Measurements from ENCODE around the gene HAGH. TPM values are rescaled to one million over a fixed set of nuclear protein-coding genes. Genes with fewer than 3 reads are reported as not detected.

The HAGH gene
- polyA plus RNA-seq, 1 donor (not counting 4 experiments of a cell fraction or from before 2014, with no cell fraction given), result 17.7 TPM

DNA sequence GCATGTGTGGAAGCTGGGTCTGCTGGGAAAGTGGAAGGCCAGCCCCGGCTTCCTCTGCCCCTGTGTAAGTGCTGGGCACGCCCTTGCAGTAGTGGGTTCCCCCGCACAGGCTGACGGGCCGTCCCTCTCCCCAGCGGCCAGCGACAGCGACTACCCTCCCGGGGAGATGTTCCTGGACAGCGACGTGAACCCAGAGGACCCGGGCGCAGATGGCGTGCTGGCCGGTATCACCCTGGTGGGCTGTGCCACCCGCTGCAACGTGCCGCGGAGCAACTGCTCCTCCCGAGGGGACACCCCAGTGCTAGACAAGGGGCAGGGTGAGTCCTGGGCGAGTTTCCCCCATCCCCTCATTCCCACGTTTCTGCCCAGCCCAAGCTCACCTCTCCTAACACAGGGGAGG, 60.8 kb downstream of the HAGH start:
- H3K4me1 ChIP-seq (ENCODE audit: control insufficient read depth, extremely low read depth, insufficient read depth, low read length), result peaks cover 9% of the 10 kb centered on the region
- H3K27me3 ChIP-seq (ENCODE audit: control insufficient read depth, extremely low read depth, insufficient read depth, low read length), result no peaks in the 10 kb centered on the region
- no peaks in the 10 kb centered on the region for H3K9me1 ChIP-seq (ENCODE audit: control insufficient read depth, extremely low read depth, insufficient read depth, low read length)
- H3K36me3 ChIP-seq (ENCODE audit: control insufficient read depth in 2 of 2, extremely low read depth in 1 of 2, insufficient read depth in 2 of 2, low read length in 2 of 2), result peaks cover 13 to 29% of the 10 kb centered on the region in 2 experiments
- no peak for DNase-seq (ENCODE audit: low read depth, low spot score)
- no peak overlapping the region for H3K9ac ChIP-seq (ENCODE audit: control insufficient read depth, extremely low read depth, insufficient read depth, low read length)
- no peak overlapping the region for H3K27ac ChIP-seq (ENCODE audit: control insufficient read depth, insufficient read depth, low read length)
- TF ChIP-seq, protein P1, sequence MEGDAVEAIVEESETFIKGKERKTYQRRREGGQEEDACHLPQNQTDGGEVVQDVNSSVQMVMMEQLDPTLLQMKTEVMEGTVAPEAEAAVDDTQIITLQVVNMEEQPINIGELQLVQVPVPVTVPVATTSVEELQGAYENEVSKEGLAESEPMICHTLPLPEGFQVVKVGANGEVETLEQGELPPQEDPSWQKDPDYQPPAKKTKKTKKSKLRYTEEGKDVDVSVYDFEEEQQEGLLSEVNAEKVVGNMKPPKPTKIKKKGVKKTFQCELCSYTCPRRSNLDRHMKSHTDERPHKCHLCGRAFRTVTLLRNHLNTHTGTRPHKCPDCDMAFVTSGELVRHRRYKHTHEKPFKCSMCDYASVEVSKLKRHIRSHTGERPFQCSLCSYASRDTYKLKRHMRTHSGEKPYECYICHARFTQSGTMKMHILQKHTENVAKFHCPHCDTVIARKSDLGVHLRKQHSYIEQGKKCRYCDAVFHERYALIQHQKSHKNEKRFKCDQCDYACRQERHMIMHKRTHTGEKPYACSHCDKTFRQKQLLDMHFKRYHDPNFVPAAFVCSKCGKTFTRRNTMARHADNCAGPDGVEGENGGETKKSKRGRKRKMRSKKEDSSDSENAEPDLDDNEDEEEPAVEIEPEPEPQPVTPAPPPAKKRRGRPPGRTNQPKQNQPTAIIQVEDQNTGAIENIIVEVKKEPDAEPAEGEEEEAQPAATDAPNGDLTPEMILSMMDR (optimal IDR thresholded peaks at IDR 0.05 in 1 of 3, IDR thresholded peaks at IDR 0.05 in 1 of 3, conservative IDR thresholded peaks at IDR 0.05 in 1 of 3; ENCODE audit: extremely low read depth in 1 of 3, insufficient read depth in 2 of 3, low read length in 3 of 3), result no peak
- TF ChIP-seq EZH2 (IDR thresholded peaks at IDR 0.05; ENCODE audit: low read length), result no peak
- no peaks in the 10 kb centered on the region for H3K79me2 ChIP-seq (ENCODE audit: control insufficient read depth, insufficient read depth, low read length)
- H3K4me3 ChIP-seq (ENCODE audit: control insufficient read depth in 2 of 3, extremely low read depth in 1 of 3, insufficient read depth in 2 of 3, low read depth in 1 of 3, low read length in 3 of 3), result no peak overlapping the region
- H4K20me1 ChIP-seq (ENCODE audit: control insufficient read depth, extremely low read depth, insufficient read depth, low read length), result no peaks in the 10 kb centered on the region
- FAIRE-seq, result no peak
- no peak overlapping the region for H3K4me2 ChIP-seq (ENCODE audit: control insufficient read depth, extremely low read depth, insufficient read depth, low read depth, low read length)
- dilution Hi-C loops (cut with MboI; ENCODE audit: extremely low pct_ligation_motif_present, low sequenced_read_pairs), result no loop called here
- no peaks in the 10 kb centered on the region for H3K9me3 ChIP-seq (ENCODE audit: control insufficient read depth, low read depth, low read length)
- H2AFZ ChIP-seq (ENCODE audit: control insufficient read depth, low read length), result no peak overlapping the region

DNA sequence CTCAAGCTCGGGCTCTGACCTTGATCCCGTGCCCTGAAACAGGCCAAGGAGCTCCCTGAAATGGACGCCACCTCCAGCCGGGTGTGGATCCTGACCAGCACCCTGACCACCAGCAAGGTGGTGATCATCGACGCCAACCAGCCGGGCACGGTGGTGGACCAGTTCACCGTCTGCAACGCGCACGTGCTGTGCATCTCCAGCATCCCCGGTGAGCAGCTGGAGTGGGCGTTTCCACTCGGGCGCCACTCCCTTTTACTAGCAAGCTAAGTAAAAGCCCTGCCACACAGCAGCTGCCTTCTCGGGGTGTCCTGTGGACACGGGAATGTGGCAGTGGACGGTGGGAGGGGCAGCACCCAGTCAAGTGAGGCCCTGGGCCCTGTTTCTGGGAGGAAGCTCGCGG, 61.7 kb downstream of the HAGH start:
- Histone ChIP-seq H4K20me1 (ENCODE audit: control insufficient read depth, extremely low read depth, insufficient read depth, low read length) (no peaks in the 10 kb centered on the region), H3K9me1 (ENCODE audit: control insufficient read depth, extremely low read depth, insufficient read depth, low read length) (no peaks in the 10 kb centered on the region), H3K9ac (ENCODE audit: control insufficient read depth, extremely low read depth, insufficient read depth, low read length) (no peak overlapping the region), H3K9me3 (ENCODE audit: control insufficient read depth, low read depth, low read length) (no peaks in the 10 kb centered on the region), H3K36me3 (ENCODE audit: control insufficient read depth in 2 of 2, extremely low read depth in 1 of 2, insufficient read depth in 2 of 2, low read length in 2 of 2) (peaks cover 13 to 34% of the 10 kb centered on the region in 2 experiments), H2AFZ (ENCODE audit: control insufficient read depth, low read length) (no peak overlapping the region), H3K79me2 (ENCODE audit: control insufficient read depth, insufficient read depth, low read length) (no peaks in the 10 kb centered on the region), H3K4me3 (ENCODE audit: control insufficient read depth in 2 of 3, extremely low read depth in 1 of 3, insufficient read depth in 2 of 3, low read depth in 1 of 3, low read length in 3 of 3) (no peak overlapping the region), H3K27me3 (ENCODE audit: control insufficient read depth, extremely low read depth, insufficient read depth, low read length) (no peaks in the 10 kb centered on the region), H3K4me1 (ENCODE audit: control insufficient read depth, extremely low read depth, insufficient read depth, low read length) (peaks cover 3% of the 10 kb centered on the region), H3K4me2 (ENCODE audit: control insufficient read depth, extremely low read depth, insufficient read depth, low read depth, low read length) (no peak overlapping the region), H3K27ac (ENCODE audit: control insufficient read depth, insufficient read depth, low read length) (no peak overlapping the region)
- FAIRE-seq (no peak), DNase-seq (ENCODE audit: low read depth, low spot score) (no peak)
- TF ChIP-seq, protein P1 (optimal IDR thresholded peaks at IDR 0.05 in 1 of 3, IDR thresholded peaks at IDR 0.05 in 1 of 3, conservative IDR thresholded peaks at IDR 0.05 in 1 of 3; ENCODE audit: extremely low read depth in 1 of 3, insufficient read depth in 2 of 3, low read length in 3 of 3), result no peak
- TF ChIP-seq EZH2 (IDR thresholded peaks at IDR 0.05; ENCODE audit: low read length), result no peak
- dilution Hi-C loops (cut with MboI; ENCODE audit: extremely low pct_ligation_motif_present, low sequenced_read_pairs), result no loop called here
